Loucy (cell line): ENCODE results near the gene TRPM8.

Experiments
- H2AFZ ChIP-seq: fragments of 200-600 bp; sonication (generic); 2 replicates; pipeline ENCODE4 v1.6.0; 2016; ENCODE audit warnings: antibody characterized with exemption, mild to moderate bottlenecking, low read length, moderate library complexity
- H3F3A ChIP-seq: fragments of 200-600 bp; 2 replicates; pipeline ENCODE4 v1.6.0; 2016; ENCODE audit warnings: antibody characterized with exemption, low read depth, mild to moderate bottlenecking
- H3K27me3 ChIP-seq: fragments of 200-600 bp; sonication (generic); 2 replicates; pipeline ENCODE4 v1.6.1; 2014; ENCODE audit warnings: low read length, mild to moderate bottlenecking; ENCODE audit not compliant: insufficient read depth, poor library complexity, severe bottlenecking
- H3K36me3 ChIP-seq: fragments of 200-600 bp; sonication (generic); 2 replicates; pipeline ENCODE4 v1.6.1; 2016; ENCODE audit warnings: low read length; ENCODE audit not compliant: insufficient read depth
- H3K4me1 ChIP-seq: fragments of 200-600 bp; sonication (generic); 2 replicates; pipeline ENCODE4 v1.5.1; 2014; ENCODE audit warnings: low read length, mild to moderate bottlenecking; ENCODE audit not compliant: insufficient read depth, poor library complexity, severe bottlenecking
- H3K4me2 ChIP-seq: fragments of 200-600 bp; sonication (generic); 2 replicates; pipeline ENCODE4 v1.6.0; 2014; ENCODE audit warnings: antibody characterized with exemption, low read length, low read depth, mild to moderate bottlenecking; ENCODE audit not compliant: poor library complexity, severe bottlenecking
- H3K4me3 ChIP-seq: fragments of 200-600 bp; sonication (generic); 2 replicates; pipeline ENCODE4 v1.5.1; 2014; ENCODE audit warnings: low read length, mild to moderate bottlenecking, mixed read lengths; ENCODE audit not compliant: poor library complexity, severe bottlenecking
- H3K79me2 ChIP-seq: fragments of 200-600 bp; sonication (generic); 2 replicates; pipeline ENCODE4 v1.6.1; 2014; ENCODE audit warnings: low read length; ENCODE audit not compliant: insufficient read depth
- H3K9ac ChIP-seq: fragments of 200-600 bp; sonication (generic); 2 replicates; pipeline ENCODE4 v1.6.0; 2014; ENCODE audit warnings: mild to moderate bottlenecking, low read depth, low read length, moderate library complexity; ENCODE audit not compliant: poor library complexity, severe bottlenecking
- H3K9me2 ChIP-seq: fragments of 200-600 bp; sonication (generic); replicated peaks from 2 replicates; pipeline ENCODE4 v1.6.1; 2016; ENCODE audit warnings: low read depth, low read length, mixed read lengths
- H3K9me3 ChIP-seq: fragments of 200-600 bp; sonication (generic); 2 replicates; pipeline ENCODE4 v1.6.1; 2014; ENCODE audit warnings: mild to moderate bottlenecking, antibody characterized with exemption, low read length, low read depth; ENCODE audit not compliant: insufficient read depth
- H4K20me1 ChIP-seq: fragments of 200-600 bp; sonication (generic); 2 replicates; pipeline ENCODE4 v1.6.0; 2014; ENCODE audit warnings: antibody characterized with exemption, low read length, mild to moderate bottlenecking; ENCODE audit not compliant: insufficient read depth, poor library complexity, severe bottlenecking
- CTCF ChIP-seq: fragments of 200-600 bp; sonication (generic); conservative IDR thresholded peaks from 2 replicates; pipeline ENCODE4 v1.5.1; 2014; ENCODE audit warnings: mild to moderate bottlenecking, antibody characterized with exemption, low read length
- EZH2phosphoT487 ChIP-seq: fragments of 200-600 bp; IDR thresholded peaks from 2 replicates; pipeline ENCODE4 v1.6.1; 2018; ENCODE audit warnings: antibody characterized with exemption, mild to moderate bottlenecking, moderate library complexity, borderline replicate concordance

TRPM8 gene

GRCh38 chr2:234006501-234006900 lies 89.3 kb downstream of the TRPM8 start:
- H3K36me3 ChIP-seq, result no peaks in the 10 kb centered on the region

GRCh38 chr2:234014427-234014826 lies 97.3 kb downstream of the TRPM8 start:
- Histone ChIP-seq H3K4me3 (no peak overlapping the region), H3F3A (no peaks in the 10 kb centered on the region), H3K9me3 (no peaks in the 10 kb centered on the region), H4K20me1 (no peaks in the 10 kb centered on the region), H3K36me3 (no peaks in the 10 kb centered on the region), H3K9me2 (no peaks in the 10 kb centered on the region), H3K79me2 (no peaks in the 10 kb centered on the region), H3K4me2 (no peak overlapping the region), H3K9ac (no peak overlapping the region), H3K27me3 (no peaks in the 10 kb centered on the region), H2AFZ (no peak overlapping the region), H3K4me1 (no peaks in the 10 kb centered on the region)
- TF ChIP-seq CTCF (no peak), EZH2phosphoT487 (no peak)

More at GRCh38 chr2:234006501-234006900, 89.3 kb downstream of the TRPM8 start:
- Histone ChIP-seq H4K20me1 (no peaks in the 10 kb centered on the region), H3K4me2 (no peak overlapping the region), H3K27me3 (no peaks in the 10 kb centered on the region), H3K9me2 (no peaks in the 10 kb centered on the region), H2AFZ (no peak overlapping the region), H3K79me2 (no peaks in the 10 kb centered on the region), H3K4me1 (no peaks in the 10 kb centered on the region), H3F3A (no peaks in the 10 kb centered on the region), H3K4me3 (no peak overlapping the region), H3K9me3 (no peaks in the 10 kb centered on the region), H3K9ac (no peak overlapping the region)
- TF ChIP-seq EZH2phosphoT487 (no peak), CTCF (no peak)

GRCh38 chr2:234015861-234016260 lies 98.7 kb downstream of the TRPM8 start:
- H3F3A ChIP-seq, result no peaks in the 10 kb centered on the region
- no peaks in the 10 kb centered on the region for H3K36me3 ChIP-seq
- H3K4me2 ChIP-seq, result no peak overlapping the region
- H3K4me3 ChIP-seq, result no peak overlapping the region
- TF ChIP-seq CTCF (no peak), EZH2phosphoT487 (no peak)
- H3K9me2 ChIP-seq, result no peaks in the 10 kb centered on the region
- H3K4me1 ChIP-seq, result no peaks in the 10 kb centered on the region
- H3K9me3 ChIP-seq, result no peaks in the 10 kb centered on the region
- no peaks in the 10 kb centered on the region for H3K79me2 ChIP-seq
- H3K27me3 ChIP-seq, result no peaks in the 10 kb centered on the region
- no peak overlapping the region for H3K9ac ChIP-seq
- no peaks in the 10 kb centered on the region for H4K20me1 ChIP-seq
- no peak overlapping the region for H2AFZ ChIP-seq
